ENCODE results near the gene MAPK10.

MAPK10 gene

GRCh38 chr4:85964298-85964697 lies 395.6 kb downstream of the MAPK10 start:
- no peak for DNase-seq

- DNase-seq: peak; percentile 42
Observed at GRCh38 chr4:85963231-85963630, 396.6 kb downstream of the MAPK10 start.

GRCh38 chr4:85961887-85962286 lies 398.0 kb downstream of the MAPK10 start:
- DNase-seq: no peak

GRCh38 chr4:85956293-85956945 lies 403.4 kb downstream of the MAPK10 start:
- DNase-seq: no peak

GRCh38 chr4:85955620-85956292 lies 404.1 kb downstream of the MAPK10 start:
- no peak for DNase-seq

- DNase-seq: peak; percentile 14
Observed at GRCh38 chr4:85953651-85954018, 406.2 kb downstream of the MAPK10 start.

- DNase-seq: no peak
Observed at GRCh38 chr4:85952972-85953650, 406.7 kb downstream of the MAPK10 start.

GRCh38 chr4:85952528-85952927 lies 407.3 kb downstream of the MAPK10 start:
- peak; percentile 10 for DNase-seq

GRCh38 chr4:85951099-85951498 lies 408.8 kb downstream of the MAPK10 start:
- DNase-seq: no peak

- DNase-seq: peak; percentile 39
Observed at GRCh38 chr4:85946821-85947220, 413.0 kb downstream of the MAPK10 start.

GRCh38 chr4:85942107-85942506 lies 417.7 kb downstream of the MAPK10 start:
- no peak for DNase-seq

GRCh38 chr4:85940151-85940550 lies 419.7 kb downstream of the MAPK10 start:
- DNase-seq: no peak
